Glutamatergic neuron (in vitro differentiated cells): ENCODE results near the gene RCOR3. TPM values are rescaled to one million over a fixed set of nuclear protein-coding genes. Genes with fewer than 3 reads are reported as not detected.

Experiments used
- DNase-seq: peaks from one replicate; pipeline ENCODE4 v3.0.0; 2022
- H3K27ac Mint-ChIP-seq: one replicate; pipeline ENCODE4 v1.8.0; 2020; ENCODE audit warnings: mild to moderate bottlenecking, mixed read lengths, inconsistent platforms; ENCODE audit not compliant: unreplicated experiment
- H3K27me3 Mint-ChIP-seq: one replicate; pipeline ENCODE4 v1.8.0; 2020; ENCODE audit warnings: mild to moderate bottlenecking, moderate library complexity, mixed read lengths, inconsistent platforms; ENCODE audit not compliant: unreplicated experiment
- H3K36me3 Mint-ChIP-seq: one replicate; pipeline ENCODE4 v1.8.0; 2020; ENCODE audit warnings: mild to moderate bottlenecking, mixed read lengths, inconsistent platforms; ENCODE audit not compliant: unreplicated experiment
- H3K4me1 Mint-ChIP-seq: one replicate; pipeline ENCODE4 v1.8.0; 2020; ENCODE audit warnings: mild to moderate bottlenecking, low read depth, mixed read lengths, inconsistent platforms; ENCODE audit not compliant: unreplicated experiment
- H3K4me3 Mint-ChIP-seq: one replicate; pipeline ENCODE4 v1.8.0; 2020; ENCODE audit warnings: mild to moderate bottlenecking, mixed read lengths, inconsistent platforms; ENCODE audit not compliant: unreplicated experiment
- H3K9me3 Mint-ChIP-seq: one replicate; pipeline ENCODE4 v1.8.0; 2020; ENCODE audit warnings: mild to moderate bottlenecking, moderate library complexity, mixed read lengths, inconsistent platforms; ENCODE audit not compliant: unreplicated experiment
- CTCF ChIP-seq: fragments of 200-600 bp; sonication (generic); IDR thresholded peaks from one replicate; pipeline ENCODE4 v1.5.0; 2021; ENCODE audit not compliant: partially characterized antibody, unreplicated experiment
- total RNA-seq: library from RNA; stranded (reverse); fragmentation: NEBNext Ultra II Directional; extraction: Animal tissue kit (Norgen Biotek cat#: 25700); gene quantifications from one replicate; pipeline ENCODE4 v1.2.1, GENCODE V29; 2021; ENCODE audit not compliant: unreplicated experiment

Gene RCOR3
- total RNA-seq, 1 donor from 2014 or later: 82.1 TPM

- Mint-ChIP-seq H3K36me3 (no peaks in the 10 kb centered on the region), H3K4me3 (peak overlapping the region; percentile 82), H3K27me3 (peaks cover 4% of the 10 kb centered on the region), H3K9me3 (peaks cover 8% of the 10 kb centered on the region), H3K4me1 (peaks cover 9% of the 10 kb centered on the region), H3K27ac (no peak overlapping the region)
- no peak for DNase-seq
- no peak for TF ChIP-seq CTCF
Observed at GRCh38 chr1:211328084-211328694, 69.0 kb downstream of the RCOR3 start.

- TF ChIP-seq CTCF: no peak
- H3K4me3 Mint-ChIP-seq: no peak overlapping the region
- no peak for DNase-seq
- H3K27ac Mint-ChIP-seq: no peak overlapping the region
- H3K36me3 Mint-ChIP-seq: no peaks in the 10 kb centered on the region
- peaks cover 8% of the 10 kb centered on the region for H3K9me3 Mint-ChIP-seq
- H3K4me1 Mint-ChIP-seq: peaks cover 9% of the 10 kb centered on the region
- peaks cover 4% of the 10 kb centered on the region for H3K27me3 Mint-ChIP-seq
Observed at GRCh38 chr1:211328866-211329475, 69.8 kb downstream of the RCOR3 start.

GRCh38 chr1:211329764-211330201 is 70.6 kb downstream of the RCOR3 start:
- H3K27me3 Mint-ChIP-seq: peaks cover 2% of the 10 kb centered on the region
- no peaks in the 10 kb centered on the region for H3K36me3 Mint-ChIP-seq
- H3K27ac Mint-ChIP-seq: no peak overlapping the region
- H3K9me3 Mint-ChIP-seq: peaks cover 8% of the 10 kb centered on the region
- DNase-seq: no peak
- no peak overlapping the region for H3K4me3 Mint-ChIP-seq
- no peak for TF ChIP-seq CTCF
- peaks cover 9% of the 10 kb centered on the region for H3K4me1 Mint-ChIP-seq

- H3K4me1 Mint-ChIP-seq: peaks cover 9% of the 10 kb centered on the region
- H3K27ac Mint-ChIP-seq: no peak overlapping the region
Observed at GRCh38 chr1:211330282-211330936, 71.2 kb downstream of the RCOR3 start.

More at GRCh38 chr1:211330282-211330936, 71.2 kb downstream of the RCOR3 start:
- H3K27me3 Mint-ChIP-seq: peaks cover 2% of the 10 kb centered on the region
- peaks cover 8% of the 10 kb centered on the region for H3K9me3 Mint-ChIP-seq
- no peak for TF ChIP-seq CTCF
- no peak for DNase-seq
- no peaks in the 10 kb centered on the region for H3K36me3 Mint-ChIP-seq
- no peak overlapping the region for H3K4me3 Mint-ChIP-seq
